Right forelimb (tissue), 1 donor: ENCODE measurements around the gene CEP290.
"Not testable (repeated sequence)": the region's sequence is repeated elsewhere in the genome, so short reads cannot be mapped to it uniquely, and the experiment has no call there.

ENCODE experiments used
- DNase-seq: peaks from one replicate; pipeline ENCODE4 v3.0.0-alpha.2; 2018

The CEP290 gene

DNA sequence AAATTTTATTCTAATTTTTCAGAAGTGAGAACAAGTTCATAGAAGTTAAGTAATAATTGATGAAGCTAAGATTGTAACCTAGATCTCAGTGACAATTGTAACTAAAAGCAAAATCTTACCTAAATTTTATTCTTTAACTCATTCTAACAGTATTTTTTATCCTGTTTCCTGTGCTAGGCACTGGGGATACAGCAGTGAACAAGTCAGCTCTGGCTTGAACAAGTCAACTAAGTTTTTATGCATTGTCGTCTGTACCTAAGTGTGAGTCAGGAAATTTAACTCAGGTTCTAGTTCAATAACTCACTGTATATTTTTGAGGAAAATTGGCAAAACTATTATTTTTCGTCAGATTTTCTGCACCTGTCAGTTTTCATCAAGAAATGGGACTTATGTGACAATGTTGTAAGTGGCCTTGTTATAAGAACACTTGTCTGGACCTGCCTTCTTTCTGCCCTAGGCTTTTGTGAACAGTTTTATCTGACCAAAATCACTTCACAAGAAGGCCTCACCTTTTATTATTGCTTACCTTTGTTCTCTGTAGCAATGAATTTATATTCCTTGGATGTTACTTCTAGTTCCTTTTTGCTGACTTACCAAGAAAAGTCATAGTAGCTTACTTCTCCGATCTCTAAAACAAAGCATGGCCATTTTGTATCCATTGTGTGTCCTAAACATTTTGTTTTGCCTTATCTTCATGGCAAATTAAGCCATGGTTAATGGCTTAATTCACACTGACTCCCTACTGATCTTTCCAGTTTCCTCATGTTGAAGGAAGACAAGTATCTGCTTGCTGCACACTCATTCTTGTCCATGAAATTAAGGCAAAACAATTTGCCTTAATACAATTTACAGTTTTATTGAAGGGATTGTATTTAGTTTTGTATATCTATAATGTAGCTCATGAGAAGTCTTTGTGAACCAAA lies 2.9 kb upstream of the CEP290 start:
- no peak for DNase-seq

- DNase-seq, result no peak
Measured at GRCh38 chr12:88144037-88144436, 2.1 kb upstream of the CEP290 start.

- DNase-seq, result no peak
Measured at GRCh38 chr12:88142610-88142991, 713 bp upstream of the CEP290 start.

DNA sequence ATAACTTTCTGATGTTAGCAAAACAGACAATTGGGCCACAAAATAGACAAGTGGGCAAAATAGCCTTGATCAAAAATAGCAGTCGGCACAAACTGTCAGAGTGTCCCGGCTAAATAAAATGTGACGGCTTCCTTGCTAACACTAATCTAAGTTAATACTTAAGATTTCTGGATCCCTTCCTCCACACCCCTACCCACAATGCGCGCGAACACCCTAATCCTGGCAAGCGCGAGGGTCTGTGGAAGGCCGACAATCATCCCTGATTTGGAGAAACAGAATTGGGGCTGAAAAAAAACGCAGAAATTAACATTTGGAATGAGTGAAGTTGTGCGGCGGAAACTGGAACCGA lies 489 bp downstream of the CEP290 start:
- no peak for DNase-seq

GRCh38 chr12:88139711-88140110 lies 2.2 kb downstream of the CEP290 start:
- DNase-seq, result not testable (repeated sequence)

GRCh38 chr12:88133181-88133580 lies 8.7 kb downstream of the CEP290 start:
- not testable (repeated sequence) for DNase-seq

DNA sequence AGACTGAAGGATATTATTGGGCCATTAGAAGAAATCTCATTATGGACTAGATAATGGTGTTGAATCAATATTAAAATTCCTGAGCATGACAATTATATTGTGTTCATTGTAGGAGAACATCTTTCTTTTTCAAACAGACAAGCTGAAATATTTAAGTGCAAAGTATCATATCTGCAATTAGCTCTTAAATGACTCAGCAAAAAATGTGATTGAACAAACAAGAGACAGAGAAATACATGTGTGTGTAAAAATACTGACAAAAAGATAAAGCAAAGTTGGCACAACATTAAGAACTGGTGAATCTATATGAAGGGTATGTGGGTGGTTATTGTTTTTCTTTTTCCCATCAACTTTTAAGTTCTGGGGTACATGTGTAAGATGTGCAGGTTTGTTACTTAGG lies 9.5 kb downstream of the CEP290 start:
- no peak for DNase-seq

DNA sequence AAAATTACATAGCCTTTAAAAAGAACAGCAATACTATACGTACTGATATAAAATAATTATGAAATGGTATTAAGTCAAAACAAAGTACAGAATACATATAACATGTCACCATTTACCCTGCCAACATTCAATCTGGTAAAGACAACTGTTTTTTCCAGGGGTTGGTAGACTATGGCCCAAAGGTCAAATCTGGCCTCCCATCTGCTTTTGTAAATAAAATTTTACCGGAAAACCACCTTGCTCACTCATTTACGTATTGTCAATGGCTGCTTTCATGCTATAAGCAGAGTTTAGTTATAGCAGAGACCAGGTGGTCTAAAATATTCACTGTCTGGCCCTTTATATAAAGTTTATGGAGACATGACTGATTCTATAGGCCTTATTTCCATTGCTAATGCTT lies 14.0 kb downstream of the CEP290 start:
- DNase-seq, result no peak

GRCh38 chr12:88127099-88127498 lies 14.8 kb downstream of the CEP290 start:
- no peak for DNase-seq

DNA sequence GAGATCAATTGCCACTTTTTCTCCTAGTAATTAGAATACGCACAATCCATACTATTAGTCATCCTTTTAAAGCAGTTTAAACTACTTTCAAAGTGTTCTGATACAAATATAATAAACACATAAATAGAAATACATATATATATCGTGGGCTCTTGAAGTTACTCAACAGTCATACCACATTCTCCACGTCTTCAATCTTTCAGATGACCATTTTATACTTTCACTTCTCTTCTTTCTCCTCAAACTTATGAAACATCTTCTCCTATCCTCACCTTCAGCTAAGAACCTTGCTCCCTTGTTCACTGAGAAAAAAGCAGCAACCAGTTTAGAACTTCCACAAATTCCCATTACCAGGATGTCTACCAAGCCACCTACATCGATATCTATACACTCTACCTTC lies 19.2 kb downstream of the CEP290 start:
- DNase-seq, result no peak

GRCh38 chr12:88113871-88114270 lies 28.0 kb downstream of the CEP290 start:
- no peak for DNase-seq

DNA sequence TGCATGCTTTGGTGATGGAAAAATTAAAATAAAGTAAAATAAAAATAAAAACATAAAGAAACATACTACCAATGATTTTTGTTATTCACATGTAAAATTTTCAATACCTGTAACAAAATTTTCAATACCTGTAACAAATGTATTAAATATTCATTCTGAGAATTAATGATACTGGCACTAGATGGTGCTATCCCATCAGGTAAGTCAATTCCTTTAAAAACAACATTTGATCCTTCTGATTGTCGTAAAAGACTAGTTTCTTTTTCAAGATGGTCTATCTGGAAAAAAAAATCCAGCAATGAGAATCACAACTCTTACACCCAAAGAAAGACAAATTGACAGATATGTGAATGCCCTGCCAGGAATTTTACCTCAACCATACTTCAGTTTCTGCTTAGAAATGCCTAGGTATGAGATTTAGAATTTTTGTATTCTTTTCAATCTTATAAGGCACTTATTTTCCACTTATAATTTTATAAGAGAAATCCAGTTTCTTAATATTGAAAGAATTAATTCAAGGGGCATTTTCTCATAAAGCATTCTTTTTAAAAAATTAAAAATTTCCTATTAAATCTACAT lies 30.7 kb downstream of the CEP290 start:
- no peak for DNase-seq

- no peak for DNase-seq
Measured at GRCh38 chr12:88108021-88108420, 33.9 kb downstream of the CEP290 start.

DNA sequence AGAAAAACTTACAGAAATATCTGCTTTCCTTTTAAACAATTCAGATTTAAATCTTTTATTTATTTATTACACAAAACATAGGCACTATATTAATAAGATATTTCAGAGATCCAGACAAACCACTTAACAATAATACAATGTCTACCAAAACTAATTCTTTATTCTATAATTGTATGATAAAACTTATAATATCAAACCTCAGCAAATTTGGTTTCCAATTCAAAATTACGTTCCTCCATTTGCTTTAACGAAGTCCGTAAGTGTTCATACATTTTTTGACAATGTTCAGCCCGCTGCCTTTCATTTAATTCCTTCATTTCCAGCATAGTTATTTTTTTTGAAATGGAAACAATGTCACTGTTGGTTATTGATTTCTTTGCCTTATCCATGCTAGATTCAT lies 48.3 kb downstream of the CEP290 start:
- no peak for DNase-seq

DNA sequence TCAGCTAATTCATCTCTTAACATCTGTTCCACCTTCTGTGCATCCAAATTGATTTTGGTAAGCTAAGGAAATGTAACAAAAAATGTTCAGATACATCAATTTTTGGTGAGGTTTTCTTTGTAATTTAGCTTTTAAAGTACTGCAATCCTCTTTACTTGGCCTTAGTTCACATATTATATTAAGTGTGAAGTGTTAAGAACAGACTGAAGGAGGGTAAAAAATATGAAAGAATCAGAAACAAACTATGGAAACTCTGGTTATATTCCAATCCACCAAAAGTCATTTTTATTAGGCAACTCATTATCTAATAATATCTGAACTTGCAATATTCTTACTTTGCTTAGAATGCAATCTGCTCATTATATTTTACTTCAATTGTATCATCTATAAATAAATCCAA lies 49.1 kb downstream of the CEP290 start:
- DNase-seq, result no peak

DNA sequence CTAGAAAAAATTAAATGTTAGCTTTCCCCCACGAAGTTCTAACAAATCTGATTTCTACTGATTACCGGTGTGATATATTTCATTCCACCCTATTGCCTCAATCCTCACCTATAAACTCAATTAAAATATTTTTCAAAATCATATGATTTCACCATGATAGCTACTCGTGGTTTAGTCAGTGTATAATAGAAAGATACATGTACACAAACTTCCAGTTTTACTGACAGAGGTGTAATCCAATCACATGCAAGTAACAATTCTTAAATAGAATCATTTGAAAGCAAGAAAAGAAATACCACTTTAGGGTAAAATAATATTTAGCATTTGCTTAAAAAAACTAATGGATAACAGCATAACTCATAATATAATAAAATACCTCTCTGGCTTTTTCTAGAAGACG lies 57.7 kb downstream of the CEP290 start:
- DNase-seq, result no peak

GRCh38 chr12:88083634-88084033 lies 58.3 kb downstream of the CEP290 start:
- no peak for DNase-seq

- no peak for DNase-seq
Measured at GRCh38 chr12:88081247-88081646, 60.6 kb downstream of the CEP290 start.

DNA sequence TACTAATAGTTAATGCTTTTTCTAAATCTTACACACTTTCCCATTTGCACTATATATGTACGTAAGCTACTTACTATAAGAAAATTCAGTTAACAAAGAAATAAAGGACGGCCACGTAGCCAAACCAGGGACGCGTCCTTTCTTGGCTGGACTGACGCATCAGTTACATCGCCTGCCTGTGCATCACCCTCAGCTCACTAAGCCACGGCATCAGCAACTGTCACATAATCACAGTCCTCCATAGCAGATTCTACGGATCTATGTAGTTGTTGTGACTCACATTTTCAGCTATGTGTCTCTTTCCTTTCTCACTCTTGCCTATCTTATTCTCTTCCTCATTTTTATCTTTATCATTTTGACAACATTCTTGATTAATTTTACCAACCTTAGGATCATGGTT lies 74.6 kb downstream of the CEP290 start:
- DNase-seq, result no peak

DNA sequence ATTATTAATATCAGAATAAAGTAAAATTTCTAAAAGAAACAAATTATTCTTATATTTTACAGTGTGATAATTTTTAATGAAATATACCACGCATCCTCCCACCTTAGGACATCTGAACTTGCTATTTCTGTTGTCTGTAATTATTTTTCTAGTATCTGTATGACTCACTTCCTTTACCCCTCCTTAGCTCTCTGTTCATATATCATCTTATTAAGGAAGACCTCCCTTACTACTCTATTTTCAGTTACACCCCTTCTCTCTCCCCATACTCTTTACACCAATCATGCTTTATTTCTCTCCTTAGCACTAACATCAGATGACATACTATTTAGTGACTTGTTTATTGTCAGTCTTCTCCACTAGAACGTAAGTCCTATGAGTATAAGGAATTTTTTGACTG lies 78.5 kb downstream of the CEP290 start:
- DNase-seq, result no peak

DNA sequence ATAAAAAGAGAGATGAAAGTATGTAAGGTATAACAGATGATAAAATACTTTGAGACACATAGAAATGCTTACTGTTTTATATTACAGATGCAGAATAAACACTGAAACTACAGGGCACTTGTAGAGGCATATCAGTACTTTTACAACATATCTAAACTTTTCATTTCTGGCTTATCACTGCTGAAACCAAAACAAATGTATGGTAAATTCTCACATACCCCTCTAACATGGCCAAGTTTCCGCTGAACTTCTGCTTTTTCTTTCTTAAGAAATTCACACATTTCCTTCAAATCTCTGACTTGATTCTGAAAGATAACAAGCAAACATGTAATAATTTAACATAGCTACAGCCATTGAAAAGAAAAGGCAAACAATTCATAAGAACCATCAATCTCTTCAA lies 79.4 kb downstream of the CEP290 start:
- DNase-seq, result no peak

DNA sequence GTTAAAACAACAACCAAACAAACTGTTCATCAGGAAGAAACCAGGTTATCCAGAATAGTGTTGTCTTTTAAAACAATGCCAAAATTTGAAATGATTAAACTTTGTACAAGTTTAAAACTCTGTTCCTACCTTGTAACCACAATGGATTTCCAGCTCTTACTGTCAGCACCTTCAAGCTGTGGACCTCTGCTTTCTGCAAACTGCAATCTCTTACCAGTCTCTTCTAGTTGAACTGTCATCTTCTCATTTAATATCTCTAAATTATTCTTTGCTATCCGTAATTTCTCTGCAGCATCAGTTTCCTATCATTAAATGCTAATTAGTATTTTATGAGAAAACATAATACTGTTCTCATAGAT lies 83.2 kb downstream of the CEP290 start:
- DNase-seq, result no peak

GRCh38 chr12:88057994-88058718 lies 83.7 kb downstream of the CEP290 start:
- DNase-seq, result no peak

DNA sequence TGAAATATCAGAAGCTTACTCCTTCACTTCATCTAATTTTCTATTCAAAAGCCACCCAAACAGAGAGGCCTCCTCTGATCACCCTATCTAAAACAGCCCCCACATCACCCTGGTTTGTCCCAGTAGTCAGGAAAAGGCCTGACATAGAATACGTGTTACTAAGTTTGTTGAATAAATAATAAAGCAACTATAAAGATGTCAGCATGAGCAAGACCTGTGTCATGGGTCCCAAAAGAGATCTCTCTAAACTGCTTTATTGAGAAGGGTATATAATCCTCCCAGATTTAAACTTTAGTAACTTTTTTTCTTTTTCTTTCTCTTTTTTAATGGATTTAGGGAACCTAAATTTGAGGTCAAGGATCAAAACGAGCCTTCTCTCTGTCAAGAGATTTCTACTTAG lies 85.3 kb downstream of the CEP290 start:
- no peak for DNase-seq
